Endothelial cell (in vitro differentiated cells): ENCODE measurements around the gene ALAS1. TPM values are rescaled to one million over a fixed set of nuclear protein-coding genes. Genes with fewer than 3 reads are reported as not detected.

Source experiments
- DNase-seq: peaks from one replicate; pipeline ENCODE4 v3.0.0; 2021; ENCODE audit warnings: low spot score
- H3K27ac Mint-ChIP-seq: one replicate; pipeline ENCODE4 v1.8.0; 2021; ENCODE audit warnings: mixed read lengths, inconsistent platforms; ENCODE audit not compliant: unreplicated experiment
- H3K27me3 Mint-ChIP-seq: one replicate; pipeline ENCODE4 v1.8.0; 2021; ENCODE audit warnings: mild to moderate bottlenecking, moderate library complexity, mixed read lengths, inconsistent platforms; ENCODE audit not compliant: unreplicated experiment
- H3K36me3 Mint-ChIP-seq: one replicate; pipeline ENCODE4 v1.8.0; 2021; ENCODE audit warnings: mild to moderate bottlenecking, low read depth, mixed read lengths, inconsistent platforms; ENCODE audit not compliant: unreplicated experiment
- H3K4me1 Mint-ChIP-seq: one replicate; pipeline ENCODE4 v1.8.0; 2021; ENCODE audit warnings: mild to moderate bottlenecking, mixed read lengths, inconsistent platforms; ENCODE audit not compliant: unreplicated experiment
- H3K4me3 Mint-ChIP-seq: one replicate; pipeline ENCODE4 v1.8.0; 2021; ENCODE audit warnings: mild to moderate bottlenecking, mixed read lengths, inconsistent platforms; ENCODE audit not compliant: unreplicated experiment
- H3K9me3 Mint-ChIP-seq: one replicate; pipeline ENCODE4 v1.8.0; 2021; ENCODE audit warnings: mixed read lengths, inconsistent platforms; ENCODE audit not compliant: unreplicated experiment
- CTCF ChIP-seq: fragments of 200-600 bp; sonication (generic); IDR thresholded peaks from one replicate; pipeline ENCODE4 v1.5.0; 2021; ENCODE audit warnings: antibody characterized with exemption; ENCODE audit not compliant: unreplicated experiment
- total RNA-seq: library from RNA; stranded (reverse); fragmentation: NEBNext Ultra II Directional; extraction: Animal tissue kit (Norgen Biotek cat#: 25700); gene quantifications from one replicate; pipeline ENCODE4 v1.2.1, GENCODE V29; 2021; ENCODE audit not compliant: unreplicated experiment

Gene ALAS1
- total RNA-seq, 1 donor from 2014 or later = 59.1 TPM

GRCh38 chr3:52243791-52244628 is 46.0 kb downstream of the ALAS1 start:
- H3K4me1 Mint-ChIP-seq = peaks cover 25% of the 10 kb centered on the region
- no peak for DNase-seq
- no peak overlapping the region for H3K27ac Mint-ChIP-seq
- TF ChIP-seq CTCF = no peak
- H3K27me3 Mint-ChIP-seq = peaks cover 15% of the 10 kb centered on the region
- peaks cover 13% of the 10 kb centered on the region for H3K36me3 Mint-ChIP-seq
- no peak overlapping the region for H3K4me3 Mint-ChIP-seq
- H3K9me3 Mint-ChIP-seq = no peaks in the 10 kb centered on the region

DNA sequence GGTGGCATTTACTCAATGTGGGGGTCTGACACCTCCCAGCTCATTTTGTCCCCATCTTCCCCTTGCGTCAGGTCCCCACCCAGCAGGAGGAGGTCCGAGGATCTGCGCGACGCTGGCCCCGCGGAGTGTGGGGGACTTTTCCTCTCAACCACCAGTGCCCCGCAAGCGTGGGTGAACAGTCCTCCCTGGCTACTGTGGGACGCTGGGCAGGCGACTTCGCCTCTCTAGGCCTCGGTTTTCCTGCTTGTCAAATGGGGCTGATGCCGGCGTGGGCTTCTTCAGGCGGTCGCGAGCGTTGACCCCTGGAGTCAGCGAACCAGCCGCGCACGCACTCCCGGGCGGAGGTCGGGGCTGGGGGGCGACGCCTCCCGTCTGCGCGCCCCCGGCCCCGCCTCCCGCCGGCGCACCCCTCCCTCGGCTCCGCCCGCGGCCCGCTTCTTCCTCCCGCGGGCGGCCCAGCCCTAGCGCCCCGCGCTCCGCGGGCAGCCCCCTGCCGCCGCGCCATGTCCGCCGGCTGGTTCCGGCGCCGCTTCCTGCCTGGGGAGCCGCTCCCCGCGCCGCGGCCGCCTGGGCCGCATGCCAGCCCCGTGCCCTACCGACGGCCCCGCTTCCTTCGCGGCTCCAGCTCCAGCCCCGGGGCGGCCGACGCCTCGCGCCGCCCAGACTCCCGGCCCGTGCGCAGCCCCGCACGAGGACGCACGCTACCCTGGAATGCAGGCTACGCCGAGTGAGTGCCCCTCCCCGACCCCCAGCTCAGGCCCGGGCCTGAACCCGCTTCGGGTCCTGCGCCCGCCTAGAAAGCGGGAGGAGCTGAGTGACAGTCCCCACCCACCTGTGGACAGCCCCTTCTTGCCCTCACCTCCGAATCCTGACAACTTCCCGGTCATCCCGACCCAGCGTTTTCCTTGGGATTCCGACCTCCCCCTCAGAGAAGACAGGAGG is 47.6 kb downstream of the ALAS1 start, which contains the start of gene PPM1M:
TSS of gene PPM1M (plus strand) at position 438 of the 942 bp plus-strand sequence. CDS start at position 504, 66 bp downstream.
- DNase-seq = peak; percentile 65
- H3K27me3 Mint-ChIP-seq = peaks cover 13% of the 10 kb centered on the region
- no peak within 1 kb of the TSS for H3K27ac Mint-ChIP-seq

DNA sequence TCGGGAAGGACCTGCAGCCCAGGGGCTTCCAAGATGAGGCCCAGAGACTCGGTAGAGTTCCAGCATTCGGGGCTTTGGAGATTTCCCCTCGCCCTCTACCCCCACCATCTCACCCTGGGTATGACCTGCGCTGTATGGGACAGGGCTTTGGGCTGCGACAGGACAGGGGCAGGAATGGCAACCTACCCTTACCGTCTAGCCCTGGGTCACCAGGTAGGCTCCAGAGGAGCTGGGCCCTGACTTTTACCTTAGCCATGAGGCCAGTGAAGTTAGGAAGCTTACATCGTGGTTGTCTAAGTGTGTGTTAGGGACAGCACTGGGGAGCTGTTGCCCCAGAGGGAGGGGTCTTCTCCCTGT is 48.3 kb downstream of the ALAS1 start:
- H3K36me3 Mint-ChIP-seq = peaks cover 21% of the 10 kb centered on the region
- peak overlapping the region; percentile 67 for H3K4me3 Mint-ChIP-seq
- DNase-seq = no peak
- no peaks in the 10 kb centered on the region for H3K9me3 Mint-ChIP-seq
- H3K4me1 Mint-ChIP-seq = peaks cover 18% of the 10 kb centered on the region
- no peak for TF ChIP-seq CTCF
- peaks cover 13% of the 10 kb centered on the region for H3K27me3 Mint-ChIP-seq
- H3K27ac Mint-ChIP-seq = no peak overlapping the region

More for the DNA sequence above, 47.6 kb downstream of the ALAS1 start, which contains the start of gene PPM1M:
- peaks cover 22% of the 10 kb centered on the region for H3K4me1 Mint-ChIP-seq
- TF ChIP-seq CTCF = no peak
- H3K36me3 Mint-ChIP-seq = peaks cover 23% of the 10 kb centered on the region
- H3K4me3 Mint-ChIP-seq = peak within 1 kb of the TSS; percentile 73
- no peaks in the 10 kb centered on the region for H3K9me3 Mint-ChIP-seq

DNA sequence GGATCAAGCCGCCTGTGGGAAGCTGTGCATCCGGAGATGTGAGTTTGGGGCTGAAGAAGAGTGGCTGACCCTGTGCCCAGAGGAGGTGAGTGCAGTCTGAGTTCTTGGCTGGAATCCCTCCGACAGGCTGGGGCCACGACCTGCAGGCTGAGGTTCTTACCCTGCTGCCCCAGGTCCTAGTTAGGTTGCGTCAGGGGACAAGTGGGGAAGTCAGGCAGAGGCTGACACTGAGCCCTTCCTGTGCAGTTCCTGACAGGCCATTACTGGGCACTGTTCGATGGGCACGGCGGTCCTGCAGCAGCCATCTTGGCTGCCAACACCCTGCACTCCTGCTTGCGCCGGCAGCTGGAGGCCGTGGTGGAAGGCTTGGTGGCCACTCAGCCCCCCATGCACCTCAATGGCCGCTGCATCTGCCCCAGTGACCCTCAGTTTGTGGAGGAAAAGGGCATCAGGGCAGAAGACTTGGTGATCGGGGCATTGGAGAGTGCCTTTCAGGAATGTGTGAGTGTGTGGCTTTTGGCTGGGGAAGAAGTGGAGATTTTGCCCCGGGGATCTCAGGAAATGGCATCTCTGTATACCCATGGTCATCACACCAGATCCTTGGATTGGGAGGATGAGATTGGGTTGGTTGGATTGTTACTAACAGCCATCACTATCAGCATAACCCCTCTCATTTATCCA is 48.9 kb downstream of the ALAS1 start:
- H3K4me1 Mint-ChIP-seq = peaks cover 18% of the 10 kb centered on the region
- no peak for DNase-seq
- H3K9me3 Mint-ChIP-seq = no peaks in the 10 kb centered on the region
- H3K4me3 Mint-ChIP-seq = peak overlapping the region; percentile 48
- peaks cover 21% of the 10 kb centered on the region for H3K36me3 Mint-ChIP-seq
- TF ChIP-seq CTCF = no peak
- H3K27me3 Mint-ChIP-seq = peaks cover 13% of the 10 kb centered on the region
- no peak overlapping the region for H3K27ac Mint-ChIP-seq
